Measurements from ENCODE around the gene FOXN3. TPM values are rescaled to one million over a fixed set of nuclear protein-coding genes. Genes with fewer than 3 reads are reported as not detected.

Gene FOXN3
- total and polyA plus RNA-seq, 10 of the 15 experiments (the other 5 are each of a cell fraction or from before 2014, with no cell fraction given): 4.5 to 68.9 (median 29.7) TPM

- peak; percentile 87; the same call in 1 of the 2 replicates for TF ChIP-seq IRF4 (IDR thresholded peaks at IDR 0.05; ENCODE audit: low read depth, low read length)
- TF ChIP-seq, protein P1, sequence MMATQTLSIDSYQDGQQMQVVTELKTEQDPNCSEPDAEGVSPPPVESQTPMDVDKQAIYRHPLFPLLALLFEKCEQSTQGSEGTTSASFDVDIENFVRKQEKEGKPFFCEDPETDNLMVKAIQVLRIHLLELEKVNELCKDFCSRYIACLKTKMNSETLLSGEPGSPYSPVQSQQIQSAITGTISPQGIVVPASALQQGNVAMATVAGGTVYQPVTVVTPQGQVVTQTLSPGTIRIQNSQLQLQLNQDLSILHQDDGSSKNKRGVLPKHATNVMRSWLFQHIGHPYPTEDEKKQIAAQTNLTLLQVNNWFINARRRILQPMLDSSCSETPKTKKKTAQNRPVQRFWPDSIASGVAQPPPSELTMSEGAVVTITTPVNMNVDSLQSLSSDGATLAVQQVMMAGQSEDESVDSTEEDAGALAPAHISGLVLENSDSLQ (IDR thresholded peaks at IDR 0.05): peak; percentile 92
- TF ChIP-seq, protein P2, sequence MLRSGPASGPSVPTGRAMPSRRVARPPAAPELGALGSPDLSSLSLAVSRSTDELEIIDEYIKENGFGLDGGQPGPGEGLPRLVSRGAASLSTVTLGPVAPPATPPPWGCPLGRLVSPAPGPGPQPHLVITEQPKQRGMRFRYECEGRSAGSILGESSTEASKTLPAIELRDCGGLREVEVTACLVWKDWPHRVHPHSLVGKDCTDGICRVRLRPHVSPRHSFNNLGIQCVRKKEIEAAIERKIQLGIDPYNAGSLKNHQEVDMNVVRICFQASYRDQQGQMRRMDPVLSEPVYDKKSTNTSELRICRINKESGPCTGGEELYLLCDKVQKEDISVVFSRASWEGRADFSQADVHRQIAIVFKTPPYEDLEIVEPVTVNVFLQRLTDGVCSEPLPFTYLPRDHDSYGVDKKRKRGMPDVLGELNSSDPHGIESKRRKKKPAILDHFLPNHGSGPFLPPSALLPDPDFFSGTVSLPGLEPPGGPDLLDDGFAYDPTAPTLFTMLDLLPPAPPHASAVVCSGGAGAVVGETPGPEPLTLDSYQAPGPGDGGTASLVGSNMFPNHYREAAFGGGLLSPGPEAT (IDR thresholded peaks at IDR 0.05; ENCODE audit: low read depth): peak; percentile 79
These were observed 51.8 kb downstream of the FOXN3 start (continued) for GRCh38 chr14:89365061-89365801.

DNA sequence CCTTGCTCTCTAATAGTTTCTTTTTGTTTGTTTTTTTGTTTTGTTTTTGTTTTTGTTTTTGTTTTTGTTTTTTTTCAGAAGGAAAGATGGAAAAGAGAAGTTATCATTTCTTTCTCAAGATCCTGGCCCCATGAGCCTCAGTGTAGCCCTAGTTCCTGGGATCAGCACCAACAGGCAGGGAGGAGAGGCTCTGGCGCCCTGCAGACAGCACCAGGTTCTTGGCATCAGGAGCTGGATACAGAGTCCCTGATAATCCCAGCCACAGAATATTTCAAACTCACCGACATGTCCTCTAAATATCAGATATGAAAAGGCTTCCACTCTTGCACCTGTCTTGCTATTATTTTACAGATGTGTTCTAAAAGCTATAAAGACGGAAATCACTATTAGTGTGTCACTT is 52.7 kb downstream of the FOXN3 start:
- ChIA-PET POLR2A (interaction anchor here (0.6 to 3.1 kb wide), 9 partner anchors 11 to 66 kb away, joined by 3 to 13 read pairs (median 5); no protein-coding TSS in a partner anchor), SMC1A (ENCODE audit: uncharacterized antibody, unreplicated experiment) (interaction anchor here (0.6 to 4.7 kb wide), 25 partner anchors 11 to 323 kb away, joined by 3 to 56 read pairs (median 5); no protein-coding TSS in a partner anchor), CTCF (interaction anchor here (1.2 to 3.7 kb wide), 5 partner anchors 12 to 187 kb away, joined by 3 to 29 read pairs (median 12); no protein-coding TSS in a partner anchor), RAD21 (ENCODE audit: unreplicated experiment) (interaction anchor here (0.6 to 3.1 kb wide), 16 partner anchors 12 to 277 kb away, joined by 3 to 37 read pairs (median 4); no protein-coding TSS in a partner anchor)
- Histone ChIP-seq H3K4me2 (ENCODE audit: control insufficient read depth, insufficient read depth) (peak overlapping the region; percentile 99), H3K27ac (ENCODE audit: control insufficient read depth, insufficient read depth) (peak overlapping the region; percentile 97), H3K9me3 (replicated peaks; ENCODE audit: control insufficient read depth, insufficient read depth, low read length) (peaks cover 10% of the 10 kb centered on the region; the same call in 2 of the 3 replicates), H4K20me1 (ENCODE audit: control insufficient read depth, insufficient read depth) (no peaks in the 10 kb centered on the region), H3K9ac (ENCODE audit: control insufficient read depth, insufficient read depth, low read length) (peak overlapping the region; percentile 36), H3K27me3 (replicated peaks in 1 of 2; ENCODE audit: control insufficient read depth in 2 of 2, insufficient read depth in 2 of 2, low read length in 1 of 2) (no peaks in the 10 kb centered on the region), H3K4me1 (ENCODE audit: control insufficient read depth, insufficient read depth, low read length) (peaks cover 31% of the 10 kb centered on the region), H3K4me3 (peak overlapping the region; percentile 59), H3K79me2 (ENCODE audit: control insufficient read depth, insufficient read depth, low read length) (peaks cover 52% of the 10 kb centered on the region), H3K36me3 (ENCODE audit: control insufficient read depth in 2 of 2, insufficient read depth in 2 of 2, low read length in 1 of 2) (peaks cover 0 to 8% of the 10 kb centered on the region in 2 experiments; a peak in 3 of 4 replicates), H2AFZ (ENCODE audit: control insufficient read depth, low read depth, low read length) (no peak overlapping the region)
- ATAC-seq (no peak), FAIRE-seq (no peak), DNase-seq (ENCODE audit: low read depth, low spot score) (no peak)
- intact Hi-C loops (cut with micrococcal nuclease; ENCODE audit: unreplicated experiment): no loop called here
- BruUV-seq (replicated peaks): no TSS peak
- in situ Hi-C loops (cut with MboI): no loop called here
- 91% methylated on average over 3 of the region's 3 CpGs for WGBS (ENCODE audit: insufficient coverage, insufficient replicate concordance, low lambda C conversion rate, missing lambda C conversion rate)
- TF ChIP-seq, protein P3, sequence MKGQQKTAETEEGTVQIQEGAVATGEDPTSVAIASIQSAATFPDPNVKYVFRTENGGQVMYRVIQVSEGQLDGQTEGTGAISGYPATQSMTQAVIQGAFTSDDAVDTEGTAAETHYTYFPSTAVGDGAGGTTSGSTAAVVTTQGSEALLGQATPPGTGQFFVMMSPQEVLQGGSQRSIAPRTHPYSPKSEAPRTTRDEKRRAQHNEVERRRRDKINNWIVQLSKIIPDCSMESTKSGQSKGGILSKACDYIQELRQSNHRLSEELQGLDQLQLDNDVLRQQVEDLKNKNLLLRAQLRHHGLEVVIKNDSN (IDR thresholded peaks at IDR 0.05; ENCODE audit: borderline replicate concordance, extremely low read length, insufficient read depth, low read depth, low read length): no peak
- TF ChIP-seq BCLAF1 (IDR thresholded peaks at IDR 0.05) (no peak), NFXL1 (IDR thresholded peaks at IDR 0.05; ENCODE audit: borderline replicate concordance) (no peak), HSF1 (IDR thresholded peaks at IDR 0.05; ENCODE audit: low read depth, low read length) (no peak), MTA2 (IDR thresholded peaks at IDR 0.05; ENCODE audit: low read depth) (no peak)
